ENCODE results near the gene PIK3C2A. TPM values are rescaled to one million over a fixed set of nuclear protein-coding genes. Genes with fewer than 3 reads are reported as not detected.

PIK3C2A gene
- total RNA-seq, 1 experiment from 2014 or later = 35.0 TPM

DNA sequence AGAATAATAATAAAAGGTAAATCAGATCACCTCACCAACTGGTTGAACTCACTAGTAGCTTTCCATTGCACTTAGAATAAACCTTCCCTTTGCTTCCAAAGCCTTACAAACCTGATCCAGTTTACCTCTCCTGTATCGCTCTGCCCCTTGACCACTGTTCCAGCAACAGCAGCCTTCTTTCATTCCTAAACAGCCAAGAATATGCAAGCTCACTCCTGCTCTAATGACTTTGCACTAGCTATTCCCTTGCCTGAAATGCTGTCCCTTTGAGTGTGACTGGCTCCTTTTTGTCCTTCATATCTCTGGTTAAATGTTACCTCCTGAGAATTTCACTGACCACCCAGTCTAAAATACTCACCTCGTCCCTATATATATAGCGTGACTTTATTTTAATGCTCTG lies 9.6 kb upstream of the PIK3C2A start:
- no peak overlapping the region for H3K9ac ChIP-seq (ENCODE audit: low read length)
- H3K9me2 ChIP-seq (replicated peaks; ENCODE audit: low read length) = no peaks in the 10 kb centered on the region
- no peak overlapping the region for H3K4me3 ChIP-seq (ENCODE audit: low read length)
- no peaks in the 10 kb centered on the region for H3K4me1 ChIP-seq (ENCODE audit: insufficient read depth, low read length)
- POLR2A ChIA-PET (ENCODE audit: unreplicated experiment) = interaction anchor here (0.7 kb wide), 1 partner anchor 8 kb away, joined by 3 read pairs; no protein-coding TSS in a partner anchor
- no peak overlapping the region for H3K4me2 ChIP-seq (ENCODE audit: low read length)
- no peak overlapping the region for H3K27ac ChIP-seq (ENCODE audit: low read length)
- no peak for DNase-seq
- no peak overlapping the region for H2AFZ ChIP-seq (ENCODE audit: low read length)
- no TSS peak for BruUV-seq (replicated peaks)
- ATAC-seq = no peak
- no peaks in the 10 kb centered on the region for H4K20me1 ChIP-seq (ENCODE audit: low read length)
- intact Hi-C loops (cut with micrococcal nuclease) = no loop called here
- H3K27me3 ChIP-seq (ENCODE audit: low read length) = no peaks in the 10 kb centered on the region
- H3K9me3 ChIP-seq (ENCODE audit: low read length) = no peaks in the 10 kb centered on the region
- CTCF ChIA-PET = no interaction called here
- no peaks in the 10 kb centered on the region for H3F3A ChIP-seq (ENCODE audit: low read length, unreplicated experiment)
- no peaks in the 10 kb centered on the region for H3K79me2 ChIP-seq (ENCODE audit: low read length)
- no peak for TF ChIP-seq EZH2phosphoT487 (IDR thresholded peaks at IDR 0.05; ENCODE audit: borderline replicate concordance, low read length)
- TF ChIP-seq, protein P1, sequence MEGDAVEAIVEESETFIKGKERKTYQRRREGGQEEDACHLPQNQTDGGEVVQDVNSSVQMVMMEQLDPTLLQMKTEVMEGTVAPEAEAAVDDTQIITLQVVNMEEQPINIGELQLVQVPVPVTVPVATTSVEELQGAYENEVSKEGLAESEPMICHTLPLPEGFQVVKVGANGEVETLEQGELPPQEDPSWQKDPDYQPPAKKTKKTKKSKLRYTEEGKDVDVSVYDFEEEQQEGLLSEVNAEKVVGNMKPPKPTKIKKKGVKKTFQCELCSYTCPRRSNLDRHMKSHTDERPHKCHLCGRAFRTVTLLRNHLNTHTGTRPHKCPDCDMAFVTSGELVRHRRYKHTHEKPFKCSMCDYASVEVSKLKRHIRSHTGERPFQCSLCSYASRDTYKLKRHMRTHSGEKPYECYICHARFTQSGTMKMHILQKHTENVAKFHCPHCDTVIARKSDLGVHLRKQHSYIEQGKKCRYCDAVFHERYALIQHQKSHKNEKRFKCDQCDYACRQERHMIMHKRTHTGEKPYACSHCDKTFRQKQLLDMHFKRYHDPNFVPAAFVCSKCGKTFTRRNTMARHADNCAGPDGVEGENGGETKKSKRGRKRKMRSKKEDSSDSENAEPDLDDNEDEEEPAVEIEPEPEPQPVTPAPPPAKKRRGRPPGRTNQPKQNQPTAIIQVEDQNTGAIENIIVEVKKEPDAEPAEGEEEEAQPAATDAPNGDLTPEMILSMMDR (conservative IDR thresholded peaks at IDR 0.05; ENCODE audit: low read depth, low read length) = no peak
- no peak for TF ChIP-seq EZH2 (IDR thresholded peaks at IDR 0.05; ENCODE audit: low read length, unreplicated experiment)
- no peaks in the 10 kb centered on the region for H3K36me3 ChIP-seq (ENCODE audit: low read depth, low read length)

DNA sequence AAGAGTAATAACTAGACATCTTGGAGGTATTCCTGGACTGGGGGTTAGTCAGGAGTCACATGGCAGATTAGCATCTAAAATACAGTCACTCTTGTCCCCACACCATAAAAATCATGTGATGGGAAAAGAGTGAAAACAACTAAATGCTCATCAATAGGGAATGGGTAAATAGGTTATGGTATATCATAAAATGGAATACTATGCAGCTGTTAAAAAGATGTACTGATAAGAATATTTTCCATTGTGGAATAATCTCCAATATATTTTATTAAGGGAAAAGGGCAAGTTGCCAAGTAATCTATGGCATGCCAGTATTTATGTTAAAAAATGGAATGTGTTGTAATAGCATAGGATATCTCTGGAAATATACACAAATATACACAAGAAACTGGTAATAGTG lies 6.6 kb upstream of the PIK3C2A start:
- TF ChIP-seq, protein P1 (conservative IDR thresholded peaks at IDR 0.05; ENCODE audit: low read depth, low read length) = no peak
- TF ChIP-seq EZH2 (IDR thresholded peaks at IDR 0.05; ENCODE audit: low read length, unreplicated experiment) (no peak), EZH2phosphoT487 (IDR thresholded peaks at IDR 0.05; ENCODE audit: borderline replicate concordance, low read length) (no peak)
- no peak overlapping the region for H2AFZ ChIP-seq (ENCODE audit: low read length)
- H3K4me2 ChIP-seq (ENCODE audit: low read length) = no peak overlapping the region
- H3K4me1 ChIP-seq (ENCODE audit: insufficient read depth, low read length) = peaks cover 10% of the 10 kb centered on the region
- no peaks in the 10 kb centered on the region for H3K9me3 ChIP-seq (ENCODE audit: low read length)
- intact Hi-C loops (cut with micrococcal nuclease) = no loop called here
- no peaks in the 10 kb centered on the region for H4K20me1 ChIP-seq (ENCODE audit: low read length)
- H3K9me2 ChIP-seq (replicated peaks; ENCODE audit: low read length) = no peaks in the 10 kb centered on the region
- no peaks in the 10 kb centered on the region for H3K27me3 ChIP-seq (ENCODE audit: low read length)
- H3K36me3 ChIP-seq (ENCODE audit: low read depth, low read length) = no peaks in the 10 kb centered on the region
- ChIA-PET POLR2A (ENCODE audit: unreplicated experiment) (interaction anchor here (0.6 kb wide), 1 partner anchor 69 kb away, joined by 3 read pairs; no protein-coding TSS in a partner anchor), CTCF (no interaction called here)
- no peak overlapping the region for H3K4me3 ChIP-seq (ENCODE audit: low read length)
- no peaks in the 10 kb centered on the region for H3K79me2 ChIP-seq (ENCODE audit: low read length)
- no peak for DNase-seq
- H3K27ac ChIP-seq (ENCODE audit: low read length) = no peak overlapping the region
- H3K9ac ChIP-seq (ENCODE audit: low read length) = no peak overlapping the region
- no peaks in the 10 kb centered on the region for H3F3A ChIP-seq (ENCODE audit: low read length, unreplicated experiment)
- no peak for ATAC-seq
- no TSS peak for BruUV-seq (replicated peaks)

DNA sequence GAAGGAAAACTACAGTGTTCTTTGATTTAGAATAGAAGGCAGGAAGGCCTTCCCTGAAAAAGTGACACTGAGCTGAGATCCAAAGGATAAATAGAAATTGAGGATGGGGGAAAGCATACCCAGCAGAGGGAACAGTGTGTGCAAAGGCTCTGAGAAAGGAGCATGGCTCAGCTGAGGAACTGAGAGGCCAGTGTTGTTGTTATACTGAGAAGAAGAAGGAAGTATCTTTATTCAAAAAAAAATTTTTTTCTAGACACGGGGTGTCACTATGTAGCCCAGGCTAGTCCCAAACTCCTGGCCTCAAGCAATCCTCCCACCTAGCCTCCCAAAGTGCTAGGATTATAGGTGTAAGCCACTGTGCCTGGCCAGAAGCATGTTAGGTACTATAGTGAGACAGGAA lies 3.5 kb upstream of the PIK3C2A start:
- H3K9me3 ChIP-seq (ENCODE audit: low read length) = no peaks in the 10 kb centered on the region
- H4K20me1 ChIP-seq (ENCODE audit: low read length) = 0 out of 2 replicates have a peak, but pooled peaks cover 5% of the 10 kb centered on the region
- BruUV-seq (replicated peaks) = no TSS peak
- no peak overlapping the region for H3K4me2 ChIP-seq (ENCODE audit: low read length)
- DNase-seq (no peak), ATAC-seq (no peak)
- peaks cover 16% of the 10 kb centered on the region for H3K4me1 ChIP-seq (ENCODE audit: insufficient read depth, low read length)
- H3K27me3 ChIP-seq (ENCODE audit: low read length) = no peaks in the 10 kb centered on the region
- no peak overlapping the region for H3K27ac ChIP-seq (ENCODE audit: low read length)
- H3K36me3 ChIP-seq (ENCODE audit: low read depth, low read length) = no peaks in the 10 kb centered on the region
- no peaks in the 10 kb centered on the region for H3K9me2 ChIP-seq (replicated peaks; ENCODE audit: low read length)
- H3F3A ChIP-seq (ENCODE audit: low read length, unreplicated experiment) = no peaks in the 10 kb centered on the region
- H3K9ac ChIP-seq (ENCODE audit: low read length) = no peak overlapping the region
- no peak overlapping the region for H2AFZ ChIP-seq (ENCODE audit: low read length)
- peaks cover 22% of the 10 kb centered on the region for H3K79me2 ChIP-seq (ENCODE audit: low read length)
- no peak for TF ChIP-seq EZH2 (IDR thresholded peaks at IDR 0.05; ENCODE audit: low read length, unreplicated experiment)
- H3K4me3 ChIP-seq (ENCODE audit: low read length) = no peak overlapping the region
- POLR2A ChIA-PET (ENCODE audit: unreplicated experiment) = no interaction called here
- CTCF ChIA-PET = no interaction called here
- intact Hi-C loops (cut with micrococcal nuclease) = no loop called here
